H1 (cell line): ENCODE measurements around the gene ASH1L. TPM values are rescaled to one million over a fixed set of nuclear protein-coding genes. Genes with fewer than 3 reads are reported as not detected.
"Not testable (repeated sequence)": the region's sequence is repeated elsewhere in the genome, so short reads cannot be mapped to it uniquely, and the experiment has no call there.

Experiments
- CTCF ChIA-PET: fragments of 300-600 bp; sonication (Branson Sonifier 250); formaldehyde crosslinking; loops from one replicate; lab custom pipeline; 2021; ENCODE audit not compliant: partially characterized antibody; lab: Charles Lee
- POLR2A ChIA-PET: fragments of 300-600 bp; sonication (Branson Sonifier 250); formaldehyde crosslinking; loops from one replicate; lab custom pipeline; 2021; ENCODE audit warnings: inconsistent platforms; ENCODE audit not compliant: partially characterized antibody; lab: Charles Lee
- DNase-seq, 2 experiments: peaks; one replicate each; pipeline versions ENCODE4 v3.0.0 to v3.0.0-alpha.2; 2010 to 2022; ENCODE audit warnings: low spot score in 2 of 2, low read depth in 1 of 2, mixed read lengths in 1 of 2
- FAIRE-seq: peaks from 2 replicates; lab custom pipeline; 2011; peaks lifted over from hg19 to GRCh38; lab: Jason Lieb, UNC
- H2AFZ ChIP-seq: 2 replicates; pipeline ENCODE4 v1.8.1; 2012; ENCODE audit warnings: low read length, inconsistent platforms
- H2AK5ac ChIP-seq: 2 replicates; pipeline ENCODE4 v1.6.1; 2013; ENCODE audit warnings: low read depth, low read length
- H2BK120ac ChIP-seq: replicated peaks from 2 replicates; pipeline ENCODE3; 2013; ENCODE audit warnings: low read depth, low read length, inconsistent platforms
- H2BK12ac ChIP-seq: 2 replicates; pipeline ENCODE4 v1.6.1; 2013; ENCODE audit warnings: low read depth, low read length
- H2BK15ac ChIP-seq: 2 replicates; pipeline ENCODE4 v1.6.1; 2013; ENCODE audit warnings: low read length
- H2BK20ac ChIP-seq: 2 replicates; pipeline ENCODE4 v1.6.1; 2013; ENCODE audit warnings: low read length
- H2BK5ac ChIP-seq: 2 replicates; pipeline ENCODE4 v1.6.1; 2013; ENCODE audit warnings: low read depth, low read length
- H3K14ac ChIP-seq: 2 replicates; pipeline ENCODE4 v1.6.1; 2013; ENCODE audit warnings: inconsistent platforms; ENCODE audit not compliant: insufficient read length
- H3K18ac ChIP-seq: 2 replicates; pipeline ENCODE4 v1.6.1; 2013; ENCODE audit warnings: low read length; ENCODE audit errors: extremely low read depth
- H3K23ac ChIP-seq: 2 replicates; pipeline ENCODE4 v1.6.1; 2013; ENCODE audit warnings: inconsistent platforms; ENCODE audit not compliant: insufficient read length
- H3K23me2 ChIP-seq: 2 replicates; pipeline ENCODE4 v1.6.1; 2013; ENCODE audit warnings: low read depth, low read length
- H3K27ac ChIP-seq: 2 replicates; pipeline ENCODE4 v1.6.1; 2011; ENCODE audit warnings: low read depth, low read length, inconsistent platforms
- H3K27me3 ChIP-seq, 4 experiments: replicated peaks in 1 of 4; 1 replicate in 1 of 4; 2 replicates in 3 of 4; pipeline versions ENCODE4 v1.6.1 to v1.8.1; 2011 to 2013; ENCODE audit warnings: low read length in 3 of 4, mild to moderate bottlenecking in 3 of 4, inconsistent platforms in 2 of 4, mixed read lengths in 2 of 4, moderate library complexity in 1 of 4; ENCODE audit not compliant: control insufficient read depth in 3 of 4, insufficient read depth in 3 of 4; ENCODE audit errors: extremely low read depth in 1 of 4
- H3K36me3 ChIP-seq, 4 experiments: 2 replicates each; pipeline versions ENCODE4 v1.6.1 to v1.8.1; 2011 to 2013; ENCODE audit warnings: mild to moderate bottlenecking in 4 of 4, low read length in 3 of 4, moderate library complexity in 2 of 4, control low read depth in 1 of 4, inconsistent platforms in 1 of 4; ENCODE audit not compliant: insufficient read depth in 4 of 4, control insufficient read depth in 2 of 4
- H3K4ac ChIP-seq: replicated peaks from 2 replicates; pipeline ENCODE3; 2013; ENCODE audit warnings: low read length, low read depth, mixed read lengths, inconsistent platforms; ENCODE audit not compliant: insufficient read length
- H3K4me1 ChIP-seq, 4 experiments: replicated peaks in 1 of 4; 1 replicate in 1 of 4; 2 replicates in 3 of 4; pipeline versions ENCODE4 v1.6.1 to v1.8.1; 2011 to 2013; ENCODE audit warnings: low read length in 3 of 4, inconsistent platforms in 2 of 4, mixed read lengths in 1 of 4; ENCODE audit not compliant: insufficient read depth in 4 of 4, control insufficient read depth in 3 of 4
- H3K4me2 ChIP-seq, 2 experiments: 2 replicates each; pipeline versions ENCODE4 v1.6.1 to v1.8.1; 2011 to 2013; ENCODE audit warnings: low read depth in 2 of 2, low read length in 2 of 2, control low read depth in 1 of 2, inconsistent platforms in 1 of 2, mild to moderate bottlenecking in 1 of 2; ENCODE audit not compliant: insufficient read depth in 1 of 2
- H3K4me3 ChIP-seq, 4 experiments: fragments of 200-600, 300-600 bp in 1 of 4; sonication (generic), shearing (Covaris generic), sonication (Bioruptor Twin) in 1 of 4; 2 replicates each; pipeline versions ENCODE4 v1.5.1 to v1.8.1; 2011 to 2016; ENCODE audit warnings: low read length in 4 of 4, low read depth in 3 of 4, control low read depth in 2 of 4, inconsistent platforms in 2 of 4, mild to moderate bottlenecking in 2 of 4, mixed read lengths in 1 of 4, moderate library complexity in 1 of 4; ENCODE audit not compliant: insufficient read depth in 2 of 4; ENCODE audit errors: extremely low read depth in 1 of 4
- H3K56ac ChIP-seq: replicated peaks from 2 replicates; pipeline ENCODE3; 2013; ENCODE audit warnings: low read depth, mild to moderate bottlenecking, mixed read lengths, low read length, inconsistent platforms; ENCODE audit not compliant: insufficient read length
- H3K79me1 ChIP-seq: 2 replicates; pipeline ENCODE4 v1.6.1; 2013; ENCODE audit warnings: low read depth, low read length, control low read depth
- H3K79me2 ChIP-seq, 2 experiments: 2 replicates each; pipeline versions ENCODE4 v1.6.1 to v1.8.1; 2012 to 2013; ENCODE audit warnings: low read length in 2 of 2, mild to moderate bottlenecking in 2 of 2, inconsistent platforms in 1 of 2; ENCODE audit not compliant: insufficient read depth in 2 of 2, control insufficient read depth in 1 of 2
- H3K9ac ChIP-seq, 4 experiments: replicated peaks in 1 of 4; 1 replicate in 1 of 4; 2 replicates in 3 of 4; pipeline versions ENCODE4 v1.6.1 to v1.8.1; 2011 to 2013; ENCODE audit warnings: low read depth in 3 of 4, low read length in 3 of 4, control low read depth in 2 of 4, mild to moderate bottlenecking in 2 of 4, moderate library complexity in 2 of 4, inconsistent platforms in 1 of 4; ENCODE audit errors: extremely low read depth in 1 of 4
- H3K9me3 ChIP-seq, 2 experiments: 2 replicates each; pipeline versions ENCODE4 v1.6.1 to v1.8.1; 2012 to 2013; ENCODE audit warnings: mild to moderate bottlenecking in 2 of 2, moderate library complexity in 2 of 2, control low read depth in 1 of 2, inconsistent platforms in 1 of 2, low read depth in 1 of 2, low read length in 1 of 2, mixed read lengths in 1 of 2; ENCODE audit not compliant: insufficient read depth in 2 of 2
- H4K20me1 ChIP-seq, 2 experiments: replicated peaks in 1 of 2; 2 replicates each; pipeline versions ENCODE3 to v1.8.1; 2011 to 2013; ENCODE audit warnings: inconsistent platforms in 2 of 2, low read length in 2 of 2, mild to moderate bottlenecking in 1 of 2; ENCODE audit not compliant: insufficient read depth in 2 of 2, control insufficient read depth in 1 of 2
- H4K5ac ChIP-seq: 2 replicates; pipeline ENCODE4 v1.6.1; 2013; ENCODE audit warnings: low read length, low read depth, mixed read lengths, inconsistent platforms; ENCODE audit not compliant: insufficient read length
- H4K8ac ChIP-seq: 2 replicates; pipeline ENCODE4 v1.8.0; 2013; ENCODE audit warnings: mild to moderate bottlenecking, moderate library complexity, low read length, inconsistent platforms; ENCODE audit not compliant: insufficient read depth; ENCODE audit errors: extremely low read depth
- H4K91ac ChIP-seq: replicated peaks from 2 replicates; pipeline ENCODE3; 2013; ENCODE audit warnings: low read length, mixed read lengths, inconsistent platforms; ENCODE audit not compliant: insufficient read length
- WGBS, 2 experiments: shearing (Covaris generic) in 1 of 2; methylation state at CpG; one replicate each; pipeline versions ENCODE4 v1.1.6 to v1.1.7; 2013 to 2015; ENCODE audit warnings: low lambda C conversion rate in 2 of 2, mixed read lengths in 2 of 2, inconsistent platforms in 1 of 2, low coverage in 1 of 2, missing lambda C conversion rate in 1 of 2; ENCODE audit not compliant: insufficient replicate concordance in 2 of 2, insufficient coverage in 1 of 2, insufficient read length in 1 of 2; ENCODE audit errors: extremely low coverage in 1 of 2, missing lambda C conversion rate in 1 of 2; 5-methylcytosine and 5-hydroxymethylcytosine counted together
- polyA plus RNA-seq, 7 experiments: library from polyadenylated mRNA; depleted of rRNA in 3 of 7; stranded (reverse) in 5 of 7; unstranded in 2 of 7; fragments of >200 nt in 5 of 7; fragments of 200-250 nt in 2 of 7; gene quantifications; 1 replicate in 5 of 7; 2 replicates in 1 of 7; 4 replicates in 1 of 7; pipeline versions ENCODE4 v1.2.1 to v1.2.3, GENCODE V29; 2011 to 2013; ENCODE audit warnings: missing spikeins in 2 of 7, mixed read lengths in 2 of 7
- total RNA-seq: library from RNA; stranded (reverse); fragmentation: NEBNext Ultra II Directional; extraction: Animal tissue kit (Norgen Biotek cat#: 25700); gene quantifications from 2 replicates; pipeline ENCODE4 v1.2.1, GENCODE V29; 2021

Gene ASH1L
- total and polyA plus RNA-seq, 2 of the 8 experiments (the other 6 are each of a cell fraction or from before 2014, with no cell fraction given) = 7.5 to 27.6 TPM

DNA sequence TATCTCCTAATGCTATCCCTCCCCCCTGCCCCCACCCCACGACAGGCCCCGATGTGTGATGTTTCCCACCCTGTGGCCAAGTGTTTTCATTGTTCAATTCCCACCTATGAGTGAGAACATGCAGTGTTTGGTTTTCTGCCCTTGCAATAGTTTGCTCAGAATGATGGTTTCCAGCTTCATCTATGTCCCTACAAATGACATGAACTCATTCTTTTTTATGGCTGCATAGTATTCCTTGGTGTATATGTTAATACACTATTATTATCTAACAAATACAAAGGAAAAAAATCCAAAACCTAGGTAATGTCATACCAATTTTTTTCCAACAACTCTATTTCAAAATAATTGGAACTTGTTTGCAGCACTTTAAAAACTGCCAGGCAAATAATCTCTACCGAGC lies 56.6 kb downstream of the ASH1L start:
- H3K14ac ChIP-seq, POLR2A ChIA-PET, H2AFZ ChIP-seq, H2BK5ac ChIP-seq, H3K4me2 ChIP-seq, H2BK12ac ChIP-seq, H4K8ac ChIP-seq, H3K36me3 ChIP-seq, H3K4me1 ChIP-seq, H2BK120ac ChIP-seq, H3K9ac ChIP-seq, H2AK5ac ChIP-seq, H3K4me3 ChIP-seq, H3K56ac ChIP-seq, H3K4ac ChIP-seq, FAIRE-seq, H3K18ac ChIP-seq, H3K79me1 ChIP-seq, CTCF ChIA-PET, H3K23ac ChIP-seq, H2BK20ac ChIP-seq, DNase-seq, H2BK15ac ChIP-seq, H4K5ac ChIP-seq, H4K20me1 ChIP-seq, H3K23me2 ChIP-seq, H3K9me3 ChIP-seq, H4K91ac ChIP-seq, H3K27ac ChIP-seq, H3K27me3 ChIP-seq: not testable (repeated sequence)
- 93% methylated on average over 3 of the region's 3 CpGs; no CpG with 5 or more reads in 1 of the 2 experiments for WGBS, 2 experiments
- H3K79me2 ChIP-seq = peaks cover 0 to 50% of the 10 kb centered on the region in 2 experiments; a peak in 2 of 4 replicates
